Keratinocyte (primary cell): Measurements from ENCODE around the gene NT5DC3. TPM values are rescaled to one million over a fixed set of nuclear protein-coding genes. Genes with fewer than 3 reads are reported as not detected.

Source experiments
- DNase-seq: peaks from one replicate; pipeline ENCODE4 v3.0.0-alpha.2; 2011; ENCODE audit warnings: low read depth, missing footprints, low spot score
- FAIRE-seq: peaks from 2 replicates; lab custom pipeline; 2011; peaks lifted over from hg19 to GRCh38; lab: Jason Lieb, UNC
- H2AFZ ChIP-seq: 2 replicates; pipeline ENCODE4 v1.6.0; 2012; ENCODE audit warnings: low read length, control low read depth, inconsistent platforms; ENCODE audit not compliant: control insufficient read depth
- H3K27ac ChIP-seq: 2 replicates; pipeline ENCODE4 v1.5.1; 2011; ENCODE audit warnings: low read length; ENCODE audit not compliant: control insufficient read depth, insufficient read depth
- H3K27me3 ChIP-seq: 3 replicates; pipeline ENCODE4 v1.6.0; 2011; ENCODE audit warnings: low read length; ENCODE audit not compliant: control insufficient read depth, insufficient read depth; ENCODE audit errors: extremely low read depth
- H3K36me3 ChIP-seq, 2 experiments: 2 replicates in 1 of 2; 3 replicates in 1 of 2; pipeline ENCODE4 v1.5.1; 2011; ENCODE audit warnings: low read length in 2 of 2, mild to moderate bottlenecking in 1 of 2; ENCODE audit not compliant: control insufficient read depth in 2 of 2, insufficient read depth in 2 of 2; ENCODE audit errors: extremely low read depth in 1 of 2
- H3K4me1 ChIP-seq: 3 replicates; pipeline ENCODE4 v1.5.1; 2011; ENCODE audit warnings: low read length; ENCODE audit not compliant: control insufficient read depth, insufficient read depth; ENCODE audit errors: extremely low read depth
- H3K4me2 ChIP-seq: 3 replicates; pipeline ENCODE4 v1.6.0; 2011; ENCODE audit warnings: low read depth, low read length; ENCODE audit not compliant: control insufficient read depth, insufficient read depth; ENCODE audit errors: extremely low read depth
- H3K4me3 ChIP-seq, 3 experiments: fragments of 200-600 bp in 1 of 3; sonication (generic) in 1 of 3; 2 replicates in 2 of 3; 3 replicates in 1 of 3; pipeline ENCODE4 v1.5.1; 2011 to 2016; ENCODE audit warnings: low read length in 3 of 3, mild to moderate bottlenecking in 3 of 3, control low read depth in 2 of 3, inconsistent platforms in 1 of 3, low read depth in 1 of 3, mixed read lengths in 1 of 3, mixed run types in 1 of 3, moderate library complexity in 1 of 3; ENCODE audit not compliant: control insufficient read depth in 2 of 3, insufficient read depth in 2 of 3; ENCODE audit errors: extremely low read depth in 1 of 3
- H3K79me2 ChIP-seq: 2 replicates; pipeline ENCODE4 v1.6.0; 2012; ENCODE audit warnings: low read length; ENCODE audit not compliant: control insufficient read depth, insufficient read depth
- H3K9ac ChIP-seq: 3 replicates; pipeline ENCODE4 v1.6.0; 2011; ENCODE audit warnings: low read length; ENCODE audit not compliant: control insufficient read depth, insufficient read depth; ENCODE audit errors: extremely low read depth
- H3K9me1 ChIP-seq: 3 replicates; pipeline ENCODE4 v1.6.0; 2011; ENCODE audit warnings: low read length; ENCODE audit not compliant: control insufficient read depth, insufficient read depth; ENCODE audit errors: extremely low read depth
- H3K9me3 ChIP-seq: 2 replicates; pipeline ENCODE4 v1.5.1; 2012; ENCODE audit warnings: low read depth, low read length; ENCODE audit not compliant: control insufficient read depth
- H4K20me1 ChIP-seq: 3 replicates; pipeline ENCODE4 v1.6.0; 2011; ENCODE audit warnings: low read length; ENCODE audit not compliant: control insufficient read depth, insufficient read depth; ENCODE audit errors: extremely low read depth
- EZH2 ChIP-seq: IDR thresholded peaks from one replicate; pipeline ENCODE4 v1.6.1; 2012; ENCODE audit warnings: inconsistent platforms, mild to moderate bottlenecking, low read length, moderate library complexity
- dilution Hi-C: fragments of 300-500 bp; cut with MboI; formaldehyde crosslinking; loops from one replicate; pipeline ENCODE4 v1.7.0; 2020; ENCODE audit warnings: low sequenced_read_pairs; ENCODE audit not compliant: extremely low pct_ligation_motif_present
- polyA plus RNA-seq, 5 experiments: library from polyadenylated mRNA; depleted of rRNA in 3 of 5; stranded (reverse) in 3 of 5; stranded (forward) in 1 of 5; unstranded in 1 of 5; fragments of >200 nt; gene quantifications; 1 replicate in 1 of 5; 2 replicates in 3 of 5; 3 replicates in 1 of 5; pipeline versions ENCODE4 v1.2.1 to v1.2.3, GENCODE V29; 2011 to 2012; ENCODE audit warnings: missing spikeins in 2 of 5, low read depth in 1 of 5, low replicate concordance in 1 of 5
- TF ChIP-seq, protein P1 (sequence below), 3 experiments: IDR thresholded peaks in 1 of 3; conservative IDR thresholded peaks in 1 of 3; optimal IDR thresholded peaks in 1 of 3; 2 replicates in 2 of 3; 3 replicates in 1 of 3; pipeline versions ENCODE3 to v1.5.1; 2011; ENCODE audit warnings: low read length in 3 of 3, mild to moderate bottlenecking in 3 of 3, moderate library complexity in 2 of 3, control low read depth in 1 of 3, inconsistent platforms in 1 of 3; ENCODE audit not compliant: insufficient read depth in 2 of 3; ENCODE audit errors: extremely low read depth in 1 of 3

NT5DC3 gene
- polyA plus RNA-seq, 1 donor (not counting 4 experiments of a cell fraction or from before 2014, with no cell fraction given), result 12.8 TPM

DNA sequence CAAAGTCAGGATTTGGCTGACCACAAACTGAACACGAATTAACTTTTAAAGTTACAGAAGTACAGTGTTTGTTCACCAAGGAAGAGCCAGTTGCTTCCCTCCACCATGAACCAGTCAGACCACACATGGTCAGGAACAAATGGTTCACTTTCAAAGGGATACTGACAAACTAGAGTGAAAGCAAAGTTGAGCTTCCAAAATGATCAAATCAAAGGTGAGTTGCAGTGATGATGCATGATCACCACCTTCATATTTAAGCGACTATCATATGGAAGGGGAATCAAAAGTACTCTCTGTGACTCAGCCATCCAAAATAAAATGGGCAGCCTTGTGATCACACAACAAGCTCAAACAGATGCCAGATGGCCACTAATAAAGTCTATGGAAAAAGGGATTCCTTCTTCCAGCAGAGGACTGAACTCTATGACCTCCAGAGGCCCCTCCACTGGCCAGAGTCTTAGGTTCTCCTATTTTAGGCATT, 13.1 kb downstream of the NT5DC3 start:
- H3K9me1 ChIP-seq, result no peaks in the 10 kb centered on the region
- H3K9me3 ChIP-seq, result no peaks in the 10 kb centered on the region
- FAIRE-seq (peak; percentile 77), DNase-seq (no peak)
- H3K4me1 ChIP-seq, result peaks cover 8% of the 10 kb centered on the region
- peak overlapping the region; percentile 12 for H3K4me2 ChIP-seq
- no peaks in the 10 kb centered on the region for H3K27me3 ChIP-seq
- TF ChIP-seq, protein P1, sequence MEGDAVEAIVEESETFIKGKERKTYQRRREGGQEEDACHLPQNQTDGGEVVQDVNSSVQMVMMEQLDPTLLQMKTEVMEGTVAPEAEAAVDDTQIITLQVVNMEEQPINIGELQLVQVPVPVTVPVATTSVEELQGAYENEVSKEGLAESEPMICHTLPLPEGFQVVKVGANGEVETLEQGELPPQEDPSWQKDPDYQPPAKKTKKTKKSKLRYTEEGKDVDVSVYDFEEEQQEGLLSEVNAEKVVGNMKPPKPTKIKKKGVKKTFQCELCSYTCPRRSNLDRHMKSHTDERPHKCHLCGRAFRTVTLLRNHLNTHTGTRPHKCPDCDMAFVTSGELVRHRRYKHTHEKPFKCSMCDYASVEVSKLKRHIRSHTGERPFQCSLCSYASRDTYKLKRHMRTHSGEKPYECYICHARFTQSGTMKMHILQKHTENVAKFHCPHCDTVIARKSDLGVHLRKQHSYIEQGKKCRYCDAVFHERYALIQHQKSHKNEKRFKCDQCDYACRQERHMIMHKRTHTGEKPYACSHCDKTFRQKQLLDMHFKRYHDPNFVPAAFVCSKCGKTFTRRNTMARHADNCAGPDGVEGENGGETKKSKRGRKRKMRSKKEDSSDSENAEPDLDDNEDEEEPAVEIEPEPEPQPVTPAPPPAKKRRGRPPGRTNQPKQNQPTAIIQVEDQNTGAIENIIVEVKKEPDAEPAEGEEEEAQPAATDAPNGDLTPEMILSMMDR (optimal IDR thresholded peaks at IDR 0.05 in 1 of 3, IDR thresholded peaks at IDR 0.05 in 1 of 3, conservative IDR thresholded peaks at IDR 0.05 in 1 of 3; ENCODE audit: extremely low read depth in 1 of 3, insufficient read depth in 2 of 3, low read length in 3 of 3), result no peak
- no peak for TF ChIP-seq EZH2
- H2AFZ ChIP-seq, result no peak overlapping the region
- no peak overlapping the region for H3K27ac ChIP-seq
- dilution Hi-C loops, result no loop called here
- H3K36me3 ChIP-seq, result peaks cover 0 to 3% of the 10 kb centered on the region in 2 experiments
- H3K9ac ChIP-seq, result no peak overlapping the region
- no peaks in the 10 kb centered on the region for H4K20me1 ChIP-seq
- no peak overlapping the region for H3K4me3 ChIP-seq
- H3K79me2 ChIP-seq, result peaks cover 95% of the 10 kb centered on the region

DNA sequence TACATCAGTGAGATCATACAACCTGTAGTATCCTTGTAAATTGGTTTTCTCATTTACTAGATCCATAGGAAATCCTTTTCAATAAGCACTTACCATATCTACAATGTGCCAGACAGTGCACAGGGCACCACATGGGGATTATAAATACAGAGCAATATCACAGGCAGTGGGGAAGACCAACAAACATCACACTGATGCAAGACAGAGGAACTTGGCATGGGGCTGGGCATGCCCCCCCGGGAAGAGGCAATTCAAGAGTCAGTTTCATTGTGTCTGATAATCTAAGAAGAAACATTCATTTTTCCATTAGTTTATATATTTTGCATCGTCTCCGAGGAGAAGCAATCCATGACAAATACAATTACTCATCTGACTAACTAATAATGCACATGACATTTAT, 16.2 kb downstream of the NT5DC3 start:
- peaks cover 18% of the 10 kb centered on the region for H3K4me1 ChIP-seq
- dilution Hi-C loops, result no loop called here
- TF ChIP-seq, protein P1 (optimal IDR thresholded peaks at IDR 0.05 in 1 of 3, IDR thresholded peaks at IDR 0.05 in 1 of 3, conservative IDR thresholded peaks at IDR 0.05 in 1 of 3; ENCODE audit: extremely low read depth in 1 of 3, insufficient read depth in 2 of 3, low read length in 3 of 3), result no peak
- TF ChIP-seq EZH2, result no peak
- no peak overlapping the region for H3K4me3 ChIP-seq
- DNase-seq (no peak), FAIRE-seq (no peak)
- no peak overlapping the region for H2AFZ ChIP-seq
- H3K9ac ChIP-seq, result no peak overlapping the region
- H3K4me2 ChIP-seq, result no peak overlapping the region
- H3K36me3 ChIP-seq, result peaks cover 7 to 9% of the 10 kb centered on the region in 2 experiments
- no peaks in the 10 kb centered on the region for H3K9me1 ChIP-seq
- H3K9me3 ChIP-seq, result peaks cover 2% of the 10 kb centered on the region
- H3K79me2 ChIP-seq, result peaks cover 92% of the 10 kb centered on the region
- H3K27me3 ChIP-seq, result no peaks in the 10 kb centered on the region
- no peak overlapping the region for H3K27ac ChIP-seq
- H4K20me1 ChIP-seq, result no peaks in the 10 kb centered on the region
